IgD-negative memory B cell (primary cell): ENCODE data around the gene FASTK. TPM values are rescaled to one million over a fixed set of nuclear protein-coding genes. Genes with fewer than 3 reads are reported as not detected.
A peak's percentile ranks its signal among the peaks of the same experiment; 100 is the strongest.

Source experiments
- H3K27ac Mint-ChIP-seq, 3 donors: one replicate each; pipeline ENCODE4 v1.8.0; 2020 to 2022; ENCODE audit warnings: mild to moderate bottlenecking in 3 of 3, mixed read lengths in 3 of 3, moderate library complexity in 1 of 3
- H3K27me3 Mint-ChIP-seq: one replicate; pipeline ENCODE4 v1.8.0; 2021; ENCODE audit warnings: mixed read lengths
- H3K36me3 Mint-ChIP-seq: one replicate; pipeline ENCODE4 v1.8.0; 2020; ENCODE audit warnings: mild to moderate bottlenecking, mixed read lengths
- H3K4me1 Mint-ChIP-seq, 3 donors: one replicate each; pipeline ENCODE4 v1.8.0; 2020 to 2022; ENCODE audit warnings: mixed read lengths in 3 of 3, mild to moderate bottlenecking in 1 of 3
- H3K4me3 Mint-ChIP-seq, 4 donors: one replicate each; pipeline ENCODE4 v1.8.0; 2020 to 2022; ENCODE audit warnings: mild to moderate bottlenecking in 4 of 4, mixed read lengths in 4 of 4, moderate library complexity in 3 of 4
- H3K9me3 Mint-ChIP-seq, 3 donors: one replicate each; pipeline ENCODE4 v1.8.0; 2020 to 2021; ENCODE audit warnings: mixed read lengths in 3 of 3, mild to moderate bottlenecking in 1 of 3
- polyA plus RNA-seq: library from polyadenylated mRNA; unstranded; fragments of 300-500 nt; fragmentation: Illumina TruSeq; gene quantifications from one replicate; pipeline ENCODE4 v1.2.3, GENCODE V29; 2021

Gene FASTK
- polyA plus RNA-seq, 1 donor from 2014 or later, result 55.4 TPM

DNA sequence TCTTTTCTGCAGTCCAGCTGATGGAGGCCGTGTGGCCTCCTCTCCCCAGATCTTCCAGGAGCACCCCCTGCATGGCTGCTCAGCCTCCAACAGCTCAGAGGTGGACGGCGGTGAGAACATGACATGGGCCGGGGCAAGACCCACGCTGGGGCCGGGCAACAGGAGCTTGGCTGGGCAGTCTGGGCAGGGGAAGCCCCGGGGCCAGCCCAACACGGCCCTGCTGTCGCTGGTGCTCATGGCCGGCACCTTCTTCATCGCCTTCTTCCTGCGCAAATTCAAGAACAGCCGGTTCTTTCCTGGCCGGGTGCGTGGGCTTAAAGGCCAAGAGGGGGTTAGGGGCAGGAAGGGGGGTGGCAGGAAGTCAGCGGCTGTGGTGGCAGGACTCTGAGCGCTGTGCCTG, 6.6 kb downstream of the FASTK start:
- H3K4me3 Mint-ChIP-seq, result peak overlapping the region in 1 of 4 donors; percentile 53
- H3K27ac Mint-ChIP-seq, result no peak overlapping the region
- H3K4me1 Mint-ChIP-seq, result peaks cover 6 to 10% (median 8%) of the 10 kb centered on the region in 3 donors
- peaks cover 3% of the 10 kb centered on the region for H3K36me3 Mint-ChIP-seq
- H3K9me3 Mint-ChIP-seq, result no peaks in the 10 kb centered on the region
- H3K27me3 Mint-ChIP-seq, result no peaks in the 10 kb centered on the region

DNA sequence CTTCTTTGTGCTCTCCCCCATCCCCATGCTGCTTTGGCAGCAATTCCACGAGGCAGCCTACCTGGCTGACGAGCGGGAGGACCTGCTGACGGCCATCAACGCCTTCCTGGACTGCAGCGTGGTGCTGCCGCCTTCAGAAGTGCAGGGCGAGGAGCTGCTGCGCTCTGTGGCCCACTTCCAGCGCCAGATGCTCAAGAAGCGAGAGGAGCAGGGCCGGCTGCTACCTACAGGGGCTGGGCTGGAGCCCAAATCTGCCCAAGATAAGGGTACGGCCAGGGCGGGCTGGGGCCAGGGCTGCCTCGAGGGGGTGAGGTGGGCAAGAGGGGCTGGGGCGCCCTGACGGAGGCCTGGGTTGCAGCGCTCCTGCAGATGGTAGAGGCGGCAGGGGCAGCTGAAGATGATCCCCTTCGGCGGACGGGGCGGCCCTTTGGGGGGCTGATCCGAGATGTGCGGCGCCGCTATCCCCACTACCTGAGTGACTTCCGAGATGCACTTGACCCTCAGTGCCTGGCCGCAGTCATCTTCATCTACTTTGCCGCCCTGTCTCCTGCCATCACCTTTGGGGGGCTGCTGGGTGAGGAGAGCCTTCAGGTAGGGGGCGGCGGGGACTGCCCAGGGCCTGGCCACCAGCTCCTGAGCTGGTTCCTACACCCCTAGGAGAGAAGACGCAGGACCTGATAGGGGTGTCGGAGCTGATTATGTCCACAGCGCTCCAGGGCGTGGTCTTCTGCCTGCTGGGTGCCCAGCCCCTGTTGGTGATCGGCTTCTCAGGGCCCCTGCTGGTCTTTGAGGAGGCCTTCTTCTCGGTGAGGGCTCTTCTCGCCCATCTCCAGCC, 9.4 kb downstream of the FASTK start:
- Mint-ChIP-seq H3K36me3 (peaks cover 3% of the 10 kb centered on the region), H3K27ac (no peak overlapping the region), H3K9me3 (no peaks in the 10 kb centered on the region), H3K4me1 (peaks cover 0 to 2% (median 0%) of the 10 kb centered on the region in 3 donors), H3K27me3 (no peaks in the 10 kb centered on the region), H3K4me3 (no peak overlapping the region)

DNA sequence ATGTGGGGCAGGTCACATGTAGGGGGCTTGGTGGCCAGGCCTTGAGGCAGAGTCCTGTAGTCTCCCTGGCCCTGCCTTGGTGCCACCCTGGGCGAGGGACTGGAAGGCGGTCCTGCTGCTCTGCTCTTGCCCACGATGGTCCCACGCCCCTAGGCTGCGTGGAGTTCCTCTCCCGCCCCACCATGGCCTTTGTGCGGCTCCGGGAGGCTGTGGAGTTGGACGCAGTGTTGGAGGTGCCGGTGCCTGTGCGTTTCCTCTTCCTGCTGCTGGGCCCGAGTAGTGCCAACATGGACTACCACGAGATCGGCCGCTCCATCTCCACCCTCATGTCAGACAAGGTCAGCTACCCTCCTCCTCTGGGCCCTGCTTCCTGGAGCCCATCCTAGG, 10.0 kb downstream of the FASTK start:
- Mint-ChIP-seq H3K4me3 (no peak overlapping the region), H3K9me3 (no peaks in the 10 kb centered on the region), H3K27me3 (no peaks in the 10 kb centered on the region), H3K4me1 (peaks cover 0 to 2% (median 0%) of the 10 kb centered on the region in 3 donors), H3K36me3 (peaks cover 3% of the 10 kb centered on the region), H3K27ac (no peak overlapping the region)

DNA sequence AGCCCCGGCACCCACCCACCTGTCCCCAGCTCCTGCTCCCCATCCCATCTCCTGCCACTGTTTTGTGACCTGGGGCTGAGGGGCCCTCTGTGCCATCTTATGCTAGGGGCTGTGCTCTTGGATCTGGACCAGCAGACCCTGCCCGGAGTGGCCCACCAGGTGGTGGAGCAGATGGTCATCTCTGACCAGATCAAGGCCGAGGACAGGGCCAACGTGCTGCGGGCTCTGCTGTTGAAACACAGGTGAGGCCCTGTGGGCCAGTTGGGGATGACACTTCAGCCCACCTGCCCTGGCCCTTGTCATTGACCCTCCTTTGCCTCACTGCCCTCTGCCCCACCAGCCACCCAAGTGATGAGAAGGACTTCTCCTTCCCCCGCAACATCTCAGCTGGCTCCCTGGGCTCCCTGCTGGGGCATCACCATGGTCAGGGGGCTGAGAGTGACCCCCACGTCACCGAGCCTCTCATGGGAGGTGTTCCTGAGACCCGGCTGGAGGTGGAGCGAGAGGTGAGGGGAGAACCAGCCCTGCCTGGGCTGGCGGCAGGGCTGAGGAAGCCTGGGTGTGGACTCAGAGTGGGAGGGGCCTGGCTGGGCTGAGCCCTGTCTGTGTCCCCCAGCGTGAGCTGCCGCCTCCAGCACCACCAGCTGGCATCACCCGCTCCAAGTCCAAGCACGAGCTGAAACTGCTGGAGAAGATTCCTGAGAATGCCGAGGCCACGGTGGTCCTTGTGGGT, 10.6 kb downstream of the FASTK start:
- Mint-ChIP-seq H3K9me3 (no peaks in the 10 kb centered on the region), H3K4me3 (peak overlapping the region in 1 of 4 donors; percentile 22), H3K27ac (no peak overlapping the region), H3K4me1 (peaks cover 0 to 2% (median 0%) of the 10 kb centered on the region in 3 donors), H3K36me3 (peaks cover 1% of the 10 kb centered on the region), H3K27me3 (no peaks in the 10 kb centered on the region)

GRCh38 chr7:151068069-151068773, 12.4 kb downstream of the FASTK start:
- Mint-ChIP-seq H3K36me3 (no peaks in the 10 kb centered on the region), H3K27me3 (no peaks in the 10 kb centered on the region), H3K4me1 (peaks cover 0 to 2% (median 0%) of the 10 kb centered on the region in 3 donors), H3K9me3 (no peaks in the 10 kb centered on the region), H3K4me3 (no peak overlapping the region), H3K27ac (no peak overlapping the region)

GRCh38 chr7:151066273-151066974, 14.2 kb downstream of the FASTK start:
- peaks cover 0 to 5% (median 0%) of the 10 kb centered on the region in 3 donors for H3K4me1 Mint-ChIP-seq
- H3K36me3 Mint-ChIP-seq, result no peaks in the 10 kb centered on the region
- no peaks in the 10 kb centered on the region for H3K27me3 Mint-ChIP-seq
- H3K4me3 Mint-ChIP-seq, result no peak overlapping the region
- no peaks in the 10 kb centered on the region for H3K9me3 Mint-ChIP-seq
- no peak overlapping the region for H3K27ac Mint-ChIP-seq

DNA sequence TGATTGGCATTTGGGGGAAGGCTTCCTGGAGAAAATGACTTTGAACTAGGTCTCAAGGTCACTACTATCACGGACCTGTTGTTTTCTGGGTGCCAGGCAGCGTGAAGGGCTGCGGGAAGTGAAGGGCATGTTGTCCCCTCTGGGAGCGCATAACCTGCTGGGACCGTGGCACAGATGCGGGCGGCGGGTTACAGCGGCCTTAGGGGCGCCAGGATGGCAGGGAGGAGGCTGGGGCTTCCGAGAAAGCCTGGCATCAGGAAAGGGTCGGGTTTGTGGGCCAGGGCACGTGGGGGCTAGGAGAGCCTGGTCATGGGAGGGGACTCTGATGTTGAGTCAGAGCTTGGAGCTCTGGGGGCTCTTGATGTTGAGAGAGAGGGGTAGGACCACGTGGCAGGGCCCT, 15.1 kb downstream of the FASTK start:
- no peak overlapping the region for H3K27ac Mint-ChIP-seq
- H3K4me3 Mint-ChIP-seq, result no peak overlapping the region
- H3K36me3 Mint-ChIP-seq, result no peaks in the 10 kb centered on the region
- H3K4me1 Mint-ChIP-seq, result peaks cover 0 to 6% (median 0%) of the 10 kb centered on the region in 3 donors
- H3K27me3 Mint-ChIP-seq, result no peaks in the 10 kb centered on the region
- no peaks in the 10 kb centered on the region for H3K9me3 Mint-ChIP-seq

GRCh38 chr7:151064993-151065392, 15.6 kb downstream of the FASTK start:
- no peak overlapping the region for H3K27ac Mint-ChIP-seq
- H3K27me3 Mint-ChIP-seq, result no peaks in the 10 kb centered on the region
- peaks cover 0 to 6% (median 0%) of the 10 kb centered on the region in 3 donors for H3K4me1 Mint-ChIP-seq
- no peaks in the 10 kb centered on the region for H3K9me3 Mint-ChIP-seq
- no peaks in the 10 kb centered on the region for H3K36me3 Mint-ChIP-seq
- no peak overlapping the region for H3K4me3 Mint-ChIP-seq

GRCh38 chr7:151064454-151064853, 16.2 kb downstream of the FASTK start:
- no peak overlapping the region for H3K27ac Mint-ChIP-seq
- H3K36me3 Mint-ChIP-seq, result no peaks in the 10 kb centered on the region
- no peaks in the 10 kb centered on the region for H3K9me3 Mint-ChIP-seq
- H3K27me3 Mint-ChIP-seq, result no peaks in the 10 kb centered on the region
- no peak overlapping the region for H3K4me3 Mint-ChIP-seq
- peaks cover 0 to 6% (median 0%) of the 10 kb centered on the region in 3 donors for H3K4me1 Mint-ChIP-seq

DNA sequence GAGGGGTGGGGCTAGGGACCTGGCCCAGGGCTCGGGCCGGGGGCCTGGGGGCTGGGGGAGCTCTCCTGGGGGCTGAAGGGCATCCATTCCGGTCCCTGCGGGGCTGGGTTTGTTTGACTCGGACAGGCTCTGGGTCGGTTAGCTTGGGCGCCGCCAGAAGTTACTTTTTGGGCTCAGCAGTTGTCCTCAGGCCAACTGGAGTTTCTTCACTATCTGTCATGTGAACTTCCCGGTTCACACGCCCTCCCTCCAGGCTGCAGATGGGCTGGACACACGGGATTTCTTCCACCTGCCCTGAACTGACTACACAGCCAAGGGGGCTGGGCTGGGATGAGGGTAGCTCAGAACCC, 17.4 kb downstream of the FASTK start:
- no peaks in the 10 kb centered on the region for H3K36me3 Mint-ChIP-seq
- H3K27me3 Mint-ChIP-seq, result no peaks in the 10 kb centered on the region
- no peaks in the 10 kb centered on the region for H3K9me3 Mint-ChIP-seq
- no peak overlapping the region for H3K4me3 Mint-ChIP-seq
- peaks cover 4 to 5% (median 4%) of the 10 kb centered on the region in 3 donors for H3K4me1 Mint-ChIP-seq
- peak overlapping the region in 1 of 3 donors; percentile 86 for H3K27ac Mint-ChIP-seq

GRCh38 chr7:151062399-151063211, 18.0 kb downstream of the FASTK start:
- no peak overlapping the region for H3K4me3 Mint-ChIP-seq
- H3K27me3 Mint-ChIP-seq, result no peaks in the 10 kb centered on the region
- H3K27ac Mint-ChIP-seq, result no peak overlapping the region
- peaks cover 4 to 9% (median 5%) of the 10 kb centered on the region in 3 donors for H3K4me1 Mint-ChIP-seq
- H3K36me3 Mint-ChIP-seq, result no peaks in the 10 kb centered on the region
- H3K9me3 Mint-ChIP-seq, result no peaks in the 10 kb centered on the region

- H3K27ac Mint-ChIP-seq, result no peak overlapping the region
- H3K27me3 Mint-ChIP-seq, result no peaks in the 10 kb centered on the region
- H3K4me1 Mint-ChIP-seq, result peaks cover 9% of the 10 kb centered on the region in 3 donors
- H3K36me3 Mint-ChIP-seq, result no peaks in the 10 kb centered on the region
- H3K9me3 Mint-ChIP-seq, result no peaks in the 10 kb centered on the region
- peak overlapping the region in 2 of 4 donors; percentile 23 to 99 for H3K4me3 Mint-ChIP-seq
These were observed 18.6 kb downstream of the FASTK start for GRCh38 chr7:151062111-151062398.

- Mint-ChIP-seq H3K4me3 (peak overlapping the region in 2 of 4 donors; percentile 51 to 99), H3K36me3 (no peaks in the 10 kb centered on the region), H3K4me1 (peaks cover 9 to 11% (median 9%) of the 10 kb centered on the region in 3 donors), H3K27ac (no peak overlapping the region), H3K27me3 (no peaks in the 10 kb centered on the region), H3K9me3 (no peaks in the 10 kb centered on the region)
These were observed 19.1 kb downstream of the FASTK start for GRCh38 chr7:151061213-151062110.
